ENCODE measurements around the gene ABCA6. TPM values are rescaled to one million over a fixed set of nuclear protein-coding genes. Genes with fewer than 3 reads are reported as not detected.

Gene ABCA6
- total and polyA plus RNA-seq, 9 of the 15 experiments (the other 6 are each of a cell fraction or from before 2014, with no cell fraction given), result 0.06 to 0.73 (median 0.15) TPM

GRCh38 chr17:69103557-69104233 lies 38.0 kb downstream of the ABCA6 start (continued):
- TF ChIP-seq ZNF407 (IDR thresholded peaks at IDR 0.05; ENCODE audit: low read depth), result no peak
- no peak for TF ChIP-seq GTF3C2 (IDR thresholded peaks at IDR 0.05; ENCODE audit: borderline replicate concordance, extremely low read depth, insufficient read length)
- TF ChIP-seq FOXM1 (IDR thresholded peaks at IDR 0.05; ENCODE audit: low read depth), result peak; percentile 57
- no peak for TF ChIP-seq FOXM1 (CRISPR knock-in tag; IDR thresholded peaks at IDR 0.05; ENCODE audit: low read depth)
- no peak for TF ChIP-seq TOE1 (IDR thresholded peaks at IDR 0.05; ENCODE audit: borderline replicate concordance)
- TF ChIP-seq TOE1 (CRISPR knock-in tag; IDR thresholded peaks at IDR 0.05; ENCODE audit: borderline replicate concordance, low read depth), result no peak
- peak in 1 of 2 experiments; percentile 88; a peak in 2 of 4 replicates for TF ChIP-seq ZMIZ1 (IDR thresholded peaks at IDR 0.05; ENCODE audit: low read depth in 2 of 2, low read length in 2 of 2)
- no peak for TF ChIP-seq HIVEP1 (CRISPR knock-in tag; IDR thresholded peaks at IDR 0.05)
- TF ChIP-seq YBX1 (IDR thresholded peaks at IDR 0.05), result no peak

Data from K562 (cell line).